LNCaP clone FGC (cell line): ENCODE results near the gene TXLNB.

Experiments
- DNase-seq: peaks from one replicate; pipeline ENCODE4 v3.0.0-alpha.2; 2011; ENCODE audit warnings: low read depth
- H3K4me3 ChIP-seq: 2 replicates; pipeline ENCODE4 v1.5.1; 2011; ENCODE audit warnings: mild to moderate bottlenecking, low read depth, low read length, control low read depth
- TF ChIP-seq, protein P1 (sequence below): IDR thresholded peaks from 2 replicates; pipeline ENCODE4 v1.5.1; 2012; ENCODE audit warnings: mild to moderate bottlenecking; ENCODE audit not compliant: control insufficient read depth, insufficient read depth; ENCODE audit errors: extremely low read depth

Gene TXLNB

GRCh38 chr6:139257821-139258398, 33.9 kb downstream of the TXLNB start:
- no peak for DNase-seq
- no peak overlapping the region for H3K4me3 ChIP-seq
- TF ChIP-seq, protein P1, sequence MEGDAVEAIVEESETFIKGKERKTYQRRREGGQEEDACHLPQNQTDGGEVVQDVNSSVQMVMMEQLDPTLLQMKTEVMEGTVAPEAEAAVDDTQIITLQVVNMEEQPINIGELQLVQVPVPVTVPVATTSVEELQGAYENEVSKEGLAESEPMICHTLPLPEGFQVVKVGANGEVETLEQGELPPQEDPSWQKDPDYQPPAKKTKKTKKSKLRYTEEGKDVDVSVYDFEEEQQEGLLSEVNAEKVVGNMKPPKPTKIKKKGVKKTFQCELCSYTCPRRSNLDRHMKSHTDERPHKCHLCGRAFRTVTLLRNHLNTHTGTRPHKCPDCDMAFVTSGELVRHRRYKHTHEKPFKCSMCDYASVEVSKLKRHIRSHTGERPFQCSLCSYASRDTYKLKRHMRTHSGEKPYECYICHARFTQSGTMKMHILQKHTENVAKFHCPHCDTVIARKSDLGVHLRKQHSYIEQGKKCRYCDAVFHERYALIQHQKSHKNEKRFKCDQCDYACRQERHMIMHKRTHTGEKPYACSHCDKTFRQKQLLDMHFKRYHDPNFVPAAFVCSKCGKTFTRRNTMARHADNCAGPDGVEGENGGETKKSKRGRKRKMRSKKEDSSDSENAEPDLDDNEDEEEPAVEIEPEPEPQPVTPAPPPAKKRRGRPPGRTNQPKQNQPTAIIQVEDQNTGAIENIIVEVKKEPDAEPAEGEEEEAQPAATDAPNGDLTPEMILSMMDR, result no peak

DNA sequence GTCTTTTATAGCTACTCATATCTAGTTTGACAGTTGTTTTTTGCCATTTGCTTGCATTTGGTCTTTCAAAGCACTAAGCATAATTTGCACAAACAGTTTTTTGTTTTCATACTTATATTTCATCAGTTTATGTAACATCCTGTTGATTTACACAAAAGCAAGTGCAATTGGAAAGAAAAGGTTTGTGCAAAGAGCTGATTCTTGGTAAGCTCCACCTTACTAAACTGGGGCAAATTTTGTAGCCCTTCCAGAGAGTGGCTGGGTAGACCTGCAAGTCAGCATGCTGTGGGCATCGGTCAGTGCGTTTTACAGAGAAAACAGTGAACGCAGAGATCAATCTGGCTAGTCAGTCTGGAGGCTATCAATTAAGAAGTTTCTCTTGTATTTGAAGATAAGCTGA, 34.5 kb downstream of the TXLNB start:
- no peak overlapping the region for H3K4me3 ChIP-seq
- DNase-seq, result no peak
- TF ChIP-seq, protein P1, result no peak

DNA sequence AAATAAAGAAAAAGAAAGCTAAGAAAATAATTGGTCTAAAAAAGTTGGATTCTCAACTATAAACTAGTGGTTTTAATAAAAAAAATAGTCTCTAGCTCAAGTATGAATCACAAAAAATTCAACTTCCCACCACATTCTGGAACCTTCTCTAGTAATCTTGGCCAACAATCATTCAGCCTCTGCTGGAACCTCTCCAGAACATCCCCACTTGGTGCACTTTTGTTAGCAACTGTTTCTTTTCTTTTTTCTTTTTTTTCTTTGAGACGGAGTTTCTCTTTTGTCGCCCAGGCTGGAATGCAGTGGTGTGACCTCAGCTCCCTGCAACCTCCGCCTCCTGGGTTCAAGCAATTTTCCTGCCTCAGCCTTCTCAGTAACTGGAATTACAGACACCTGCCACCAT, 35.7 kb downstream of the TXLNB start:
- TF ChIP-seq, protein P1, result no peak
- DNase-seq, result no peak

GRCh38 chr6:139254196-139254595, 37.6 kb downstream of the TXLNB start:
- H3K4me3 ChIP-seq, result no peak overlapping the region
- TF ChIP-seq, protein P1, result no peak
- DNase-seq, result no peak

More for the DNA sequence above, 35.7 kb downstream of the TXLNB start:
- H3K4me3 ChIP-seq, result no peak overlapping the region

- TF ChIP-seq, protein P1, result no peak
- H3K4me3 ChIP-seq, result no peak overlapping the region
- DNase-seq, result no peak
Observed at GRCh38 chr6:139253656-139254055, 38.1 kb downstream of the TXLNB start.

DNA sequence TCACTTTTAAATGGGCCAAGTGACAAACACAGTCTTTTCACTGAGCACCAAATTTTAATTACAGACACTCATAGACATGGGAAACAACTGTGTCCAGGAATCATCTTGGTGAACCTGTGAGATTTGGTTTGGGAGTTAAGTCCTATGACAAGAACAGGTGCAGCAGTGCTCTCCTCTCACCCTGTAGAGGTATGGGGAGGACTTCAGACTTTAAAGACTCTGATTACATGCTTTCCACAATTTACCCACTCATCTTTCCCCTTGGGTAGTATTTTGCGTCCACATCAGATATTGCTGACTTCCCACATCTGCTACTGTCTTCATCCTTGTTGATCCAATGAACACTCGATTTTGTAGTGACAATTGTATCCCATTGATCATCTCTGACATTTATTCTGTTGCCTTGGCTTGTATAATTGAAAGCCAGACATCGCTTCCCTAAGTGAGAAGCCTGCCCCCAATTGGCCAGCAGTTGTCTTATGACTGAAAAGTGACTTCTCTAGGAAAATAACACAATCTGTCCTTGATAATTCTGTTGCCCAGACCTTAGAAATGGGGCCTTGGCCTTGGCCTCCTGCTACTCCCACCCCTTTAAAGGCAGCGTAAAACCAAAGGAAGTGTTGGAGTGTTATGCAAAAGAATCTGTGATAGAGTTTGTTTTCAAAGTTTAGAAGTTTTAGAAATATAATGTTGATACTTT, 40.0 kb downstream of the TXLNB start:
- H3K4me3 ChIP-seq, result no peak overlapping the region
- no peak for DNase-seq
- TF ChIP-seq, protein P1, result no peak

DNA sequence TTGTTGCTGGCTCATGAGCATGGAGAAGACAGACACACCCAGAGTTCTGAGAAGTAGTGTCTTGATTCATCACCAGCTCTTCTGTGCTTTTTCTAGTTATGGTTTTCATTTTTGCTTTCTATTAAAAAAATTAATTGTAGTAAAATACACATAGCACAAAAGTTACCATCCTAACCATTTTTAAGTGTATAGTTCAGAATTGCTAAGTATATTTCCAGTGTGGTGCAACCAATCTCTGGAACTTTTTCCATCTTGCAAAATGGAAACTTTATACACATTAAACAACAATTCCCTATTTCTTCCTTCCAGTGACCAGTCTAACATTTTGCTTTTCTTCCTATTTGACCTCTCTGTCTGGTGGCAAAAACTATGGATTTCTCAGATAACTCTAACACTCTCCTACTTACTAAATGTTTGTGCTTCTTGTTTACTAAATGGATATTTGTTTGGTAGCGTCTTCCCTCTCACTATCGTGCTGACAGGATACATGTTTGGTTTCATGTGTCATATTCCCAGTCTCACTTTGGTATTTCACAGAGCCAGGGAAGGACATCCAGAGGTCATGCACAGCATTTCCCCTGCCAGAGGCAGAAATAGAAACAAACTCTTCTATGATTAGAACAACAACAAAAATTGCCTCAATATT, 40.6 kb downstream of the TXLNB start:
- TF ChIP-seq, protein P1, result no peak
- H3K4me3 ChIP-seq, result no peak overlapping the region
- DNase-seq, result no peak
